Heart right ventricle (tissue), 16 donors: Measurements from ENCODE around the gene C11orf21. TPM values are rescaled to one million over a fixed set of nuclear protein-coding genes. Genes with fewer than 3 reads are reported as not detected.
A peak's percentile ranks its signal among the peaks of the same experiment; 100 is the strongest.

Source experiments
- ATAC-seq, 8 donors: fragments of 200-7000 bp; cut with Tn5 transposase; one replicate each; pipeline ENCODE4 v1.9.1; 2020; ENCODE audit warnings: mild to moderate bottlenecking in 8 of 8, moderate library complexity in 8 of 8, moderate number of reproducible peaks in 1 of 8
- DNase-seq, 2 donors: peaks; one replicate each; pipeline ENCODE4 v3.0.0-alpha.2; 2020
- H3K27ac ChIP-seq, 10 donors: fragments of 200-600 bp; sonication (generic) in 2 of 10; one replicate each; pipeline versions ENCODE4 v1.5.0 to v1.8.0; 2020 to 2022; ENCODE audit warnings: mild to moderate bottlenecking in 3 of 10
- H3K27me3 ChIP-seq, 7 donors: fragments of 200-600 bp; one replicate each; pipeline ENCODE4 v1.8.0; 2021 to 2022; ENCODE audit warnings: mild to moderate bottlenecking in 2 of 7
- H3K36me3 ChIP-seq, 9 donors: fragments of 200-600 bp; sonication (generic) in 1 of 9; one replicate each; pipeline versions ENCODE4 v1.5.0 to v1.8.0; 2020 to 2022; ENCODE audit warnings: mild to moderate bottlenecking in 2 of 9
- H3K4me1 ChIP-seq, 9 donors: fragments of 200-600 bp; sonication (generic) in 1 of 9; one replicate each; pipeline versions ENCODE4 v1.5.0 to v1.8.0; 2020 to 2022; ENCODE audit warnings: mild to moderate bottlenecking in 4 of 9
- H3K4me3 ChIP-seq, 10 donors: fragments of 200-600 bp; sonication (generic) in 2 of 10; one replicate each; pipeline versions ENCODE4 v1.5.0 to v1.8.0; 2020 to 2022; ENCODE audit warnings: mild to moderate bottlenecking in 7 of 10, moderate library complexity in 2 of 10
- H3K9me3 ChIP-seq, 11 donors: fragments of 200-600 bp in 10 of 11; sonication (generic) in 2 of 11; one replicate each; pipeline versions ENCODE4 v1.5.0 to v1.8.0; 2013 to 2022; ENCODE audit warnings: mild to moderate bottlenecking in 2 of 11, control low read depth in 1 of 11, moderate library complexity in 1 of 11
- WGBS, 2 donors: extraction: QIAGEN DNeasy Blood & Tissue Kit; methylation state at CpG; one replicate each; pipeline ENCODE4 v1.1.7; 2013; ENCODE audit warnings: inconsistent platforms in 1 of 2; 5-methylcytosine and 5-hydroxymethylcytosine counted together
- intact Hi-C, 10 donors: fragments of 100-400 bp; cut with DNase I; formaldehyde crosslinking; loops; one replicate each; pipeline versions ENCODE4 v1.11.1 to v1.14.2; 2022
- polyA plus RNA-seq, 2 donors: library from polyadenylated mRNA; stranded (reverse); fragments of 200-250 nt; gene quantifications; one replicate each; pipeline ENCODE4 v1.2.3, GENCODE V29; 2013
- total RNA-seq, 10 donors: library from RNA; stranded (reverse); fragmentation: NEBNext Ultra II Directional in 3 of 10; extraction: Animal tissue kit (Norgen Biotek cat#: 25700) in 3 of 10; gene quantifications; one replicate each; pipeline versions ENCODE4 v1.2.1 to v1.2.4, GENCODE V29; 2021 to 2023
- TF ChIP-seq, protein P1 (sequence below), 9 donors: fragments of 200-600 bp; sonication (generic) in 2 of 9; IDR thresholded peaks; one replicate each; pipeline versions ENCODE4 v1.5.0 to v1.8.0; 2021 to 2022; ENCODE audit warnings: antibody characterized with exemption in 9 of 9, mild to moderate bottlenecking in 5 of 9, moderate library complexity in 1 of 9
- donor health status: Arrhythmogenic right ventricular cardiomyopathy.
- donor health status: ischemic (EF 13 %, LVEDD 7.1; RV severe dilation, severe dysfunction).
- donor health status: healthy with polysubstance abuse.
- donor health status: DM: no; HTN: yes; CAD: no.
- donor health status: DM: no; HTN: no; CAD: no.
- donor health status: ischemic (EF 25% LVEDD 6.9; RV normal size, moderate dysfunction).
- donor health status: ischemic (EF 25% LVEDD 5.7; RV mildly dilated, moderate dysfunction).
- donor health status: healthy.
- donor health status: DM: yes; HTN: yes; CAD: no.
- donor health status: Ischemic cardiomyopathy.
- donor health status: ischemic (EF 35%, LVEDD 5.7; RV mildly dilated, moderate dysfunction).
- donor health status: nonischemic (EF 11% LVEDD 7.7; RV severe dilation, severe dysfunction).
- donor health status: DM: yes; HTN: yes; CAD: no.
- donor health status: PGD.
- donor health status: ischemic (EF 29% LVEDD 5.4; RV normal size, mild dysfunction).
- donor health status: nonischemic (EF 23%, LVEDD 6.1; RV moderate dilation, normal function).

C11orf21 gene
- total and polyA plus RNA-seq, 12 donors: 2.6 to 73.4 (median 31.1) TPM

DNA sequence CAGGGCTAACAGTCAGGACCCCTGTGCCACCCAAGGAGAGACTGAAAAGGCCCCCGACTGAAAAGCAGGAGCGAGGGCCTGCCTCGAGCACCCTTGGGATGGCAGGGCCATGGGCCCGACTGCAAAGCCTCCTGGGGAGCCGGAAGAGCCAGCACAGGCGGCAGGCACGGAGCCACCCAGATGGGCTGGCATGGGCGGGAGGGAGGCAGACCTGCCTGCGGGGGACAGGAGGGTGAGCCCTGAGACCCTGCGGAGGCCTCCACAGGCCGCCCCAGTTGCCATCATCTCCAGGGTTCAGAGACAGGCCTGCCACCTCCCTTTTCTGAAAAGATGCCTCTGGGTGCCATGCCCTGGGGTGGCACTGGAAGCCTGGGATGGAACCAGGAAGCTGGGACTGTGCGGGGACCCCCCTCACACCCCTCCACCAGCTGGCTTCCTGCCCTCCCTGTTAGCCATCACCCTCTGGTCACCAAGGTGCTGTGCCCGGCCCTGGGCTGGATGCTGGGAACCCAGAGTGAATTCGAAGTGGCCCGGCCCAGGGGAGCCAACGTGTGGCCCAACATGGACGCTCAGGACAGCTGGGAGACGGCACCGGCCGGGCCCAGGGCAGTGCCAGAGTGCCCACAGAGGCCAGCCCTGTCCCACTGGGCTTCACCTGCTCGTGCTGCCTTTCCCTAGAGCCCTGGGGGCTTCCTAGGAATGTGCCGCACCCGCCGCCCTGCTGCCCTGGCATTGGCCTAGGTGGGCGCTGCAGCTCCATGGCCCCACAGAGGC lies 13.9 kb upstream of the C11orf21 start:
- ATAC-seq (peak; percentile 21 to 52 (median 42)), DNase-seq (no peak)
- Histone ChIP-seq H3K4me3 (peak overlapping the region in 6 of 10 donors; percentile 4 to 33 (median 22)), H3K27me3 (no peaks in the 10 kb centered on the region), H3K9me3 (peaks cover 0 to 12% (median 4%) of the 10 kb centered on the region in 11 donors), H3K27ac (peak overlapping the region; percentile 68 to 90 (median 86)), H3K36me3 (no peaks in the 10 kb centered on the region), H3K4me1 (peaks cover 13 to 47% (median 31%) of the 10 kb centered on the region in 9 donors)
- intact Hi-C loops: loop anchor here in 3 of 10 donors (2.0 to 5.0 kb wide), 3 partner anchors 57 to 62 kb away; partner anchors contain the start of gene CD81 (in 2 of the 3)
- TF ChIP-seq, protein P1, sequence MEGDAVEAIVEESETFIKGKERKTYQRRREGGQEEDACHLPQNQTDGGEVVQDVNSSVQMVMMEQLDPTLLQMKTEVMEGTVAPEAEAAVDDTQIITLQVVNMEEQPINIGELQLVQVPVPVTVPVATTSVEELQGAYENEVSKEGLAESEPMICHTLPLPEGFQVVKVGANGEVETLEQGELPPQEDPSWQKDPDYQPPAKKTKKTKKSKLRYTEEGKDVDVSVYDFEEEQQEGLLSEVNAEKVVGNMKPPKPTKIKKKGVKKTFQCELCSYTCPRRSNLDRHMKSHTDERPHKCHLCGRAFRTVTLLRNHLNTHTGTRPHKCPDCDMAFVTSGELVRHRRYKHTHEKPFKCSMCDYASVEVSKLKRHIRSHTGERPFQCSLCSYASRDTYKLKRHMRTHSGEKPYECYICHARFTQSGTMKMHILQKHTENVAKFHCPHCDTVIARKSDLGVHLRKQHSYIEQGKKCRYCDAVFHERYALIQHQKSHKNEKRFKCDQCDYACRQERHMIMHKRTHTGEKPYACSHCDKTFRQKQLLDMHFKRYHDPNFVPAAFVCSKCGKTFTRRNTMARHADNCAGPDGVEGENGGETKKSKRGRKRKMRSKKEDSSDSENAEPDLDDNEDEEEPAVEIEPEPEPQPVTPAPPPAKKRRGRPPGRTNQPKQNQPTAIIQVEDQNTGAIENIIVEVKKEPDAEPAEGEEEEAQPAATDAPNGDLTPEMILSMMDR (IDR thresholded peaks at IDR 0.05): no peak
- 72 to 73% methylated on average over 25 of the region's 25 CpGs for WGBS, 2 donors

GRCh38 chr11:2314525-2315394 lies 13.0 kb upstream of the C11orf21 start:
- ATAC-seq: peak; percentile 78 to 91 (median 88)
- WGBS, 2 donors: 30 to 37% methylated on average over 13 to 16 of the region's 16 CpGs
- TF ChIP-seq, protein P1 (IDR thresholded peaks at IDR 0.05): no peak
- DNase-seq: peak; percentile 91 to 95
- peak overlapping the region in 6 of 10 donors; percentile 4 to 33 (median 22) for H3K4me3 ChIP-seq
- intact Hi-C loops: loop anchor here in 5 of 10 donors (2.0 to 5.0 kb wide), 5 partner anchors 58 to 88 kb away; partner anchors contain the start of genes CD81 (in 3 of the 5) and TSSC4 (in 1 of the 5)
- no peaks in the 10 kb centered on the region for H3K36me3 ChIP-seq
- H3K27me3 ChIP-seq: no peaks in the 10 kb centered on the region
- peaks cover 13 to 47% (median 31%) of the 10 kb centered on the region in 9 donors for H3K4me1 ChIP-seq
- peaks cover 0 to 12% (median 4%) of the 10 kb centered on the region in 11 donors for H3K9me3 ChIP-seq
- H3K27ac ChIP-seq: peak overlapping the region; percentile 68 to 92 (median 86)

- intact Hi-C loops: loop anchor here in 4 of 10 donors (2.0 to 5.0 kb wide), 4 partner anchors 63 to 88 kb away; partner anchors contain the start of genes CD81 (in 2 of the 4) and TSSC4 (in 1 of the 4)
- H3K36me3 ChIP-seq: no peaks in the 10 kb centered on the region
- no peak for DNase-seq
- H3K4me1 ChIP-seq: peaks cover 13 to 47% (median 31%) of the 10 kb centered on the region in 9 donors
- peak overlapping the region; percentile 68 to 92 (median 86) for H3K27ac ChIP-seq
- TF ChIP-seq, protein P1 (IDR thresholded peaks at IDR 0.05): no peak
- no peak overlapping the region for H3K4me3 ChIP-seq
- no peak for ATAC-seq
- H3K27me3 ChIP-seq: no peaks in the 10 kb centered on the region
- WGBS, 2 donors: 85 to 90% methylated on average over 7 of the region's 7 CpGs
- H3K9me3 ChIP-seq: peaks cover 0 to 12% (median 4%) of the 10 kb centered on the region in 11 donors
Observed at GRCh38 chr11:2314136-2314524, 12.4 kb upstream of the C11orf21 start.
